ENCODE measurements around the gene ARID1B. TPM values are rescaled to one million over a fixed set of nuclear protein-coding genes. Genes with fewer than 3 reads are reported as not detected.

The ARID1B gene
- total and polyA plus RNA-seq, 9 of the 15 experiments (the other 6 are each of a cell fraction or from before 2014, with no cell fraction given) = 12.5 to 50.5 (median 25.8) TPM

DNA sequence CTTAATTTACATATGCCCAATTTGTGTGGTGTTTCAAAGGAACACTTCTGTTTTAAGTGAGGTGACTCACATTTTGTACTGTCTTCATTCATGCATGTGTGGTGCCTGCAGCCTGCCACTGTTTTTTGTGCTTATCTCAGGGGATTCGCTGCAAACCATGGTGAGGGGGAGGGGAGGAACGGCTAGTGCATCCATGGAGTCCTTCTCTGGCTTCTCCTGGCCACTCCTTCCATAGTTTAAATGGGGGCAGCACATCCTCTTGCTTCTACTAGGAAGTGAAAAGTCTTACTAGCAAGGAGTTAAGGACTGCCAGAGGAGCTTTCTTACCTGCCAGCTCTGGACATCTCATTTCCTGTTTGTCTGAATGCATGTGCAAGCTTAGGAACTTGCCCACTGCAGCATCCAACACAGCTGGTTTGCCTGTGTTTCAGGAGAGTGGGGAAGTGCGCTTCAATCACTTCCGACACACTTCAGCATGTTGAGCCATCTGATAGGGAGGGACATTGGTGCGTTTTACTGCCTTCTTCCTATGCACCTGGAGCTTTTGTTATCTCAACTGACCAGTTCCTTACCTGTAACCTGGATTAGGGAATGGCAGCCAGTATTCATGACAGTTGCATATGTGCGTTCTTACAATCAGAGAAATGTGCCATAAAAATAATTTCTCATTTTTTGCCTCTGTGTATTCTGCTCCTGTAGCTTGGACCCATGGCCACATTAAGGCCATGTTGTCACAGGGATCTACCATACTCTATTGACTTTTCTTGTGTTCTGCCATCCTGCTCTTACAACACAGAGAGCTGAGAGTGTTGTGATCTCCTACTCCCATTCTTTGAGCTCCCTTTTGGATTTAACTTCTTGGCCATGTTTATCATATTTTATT, 211.3 kb downstream of the ARID1B start (continued):
- TF ChIP-seq, protein P1, sequence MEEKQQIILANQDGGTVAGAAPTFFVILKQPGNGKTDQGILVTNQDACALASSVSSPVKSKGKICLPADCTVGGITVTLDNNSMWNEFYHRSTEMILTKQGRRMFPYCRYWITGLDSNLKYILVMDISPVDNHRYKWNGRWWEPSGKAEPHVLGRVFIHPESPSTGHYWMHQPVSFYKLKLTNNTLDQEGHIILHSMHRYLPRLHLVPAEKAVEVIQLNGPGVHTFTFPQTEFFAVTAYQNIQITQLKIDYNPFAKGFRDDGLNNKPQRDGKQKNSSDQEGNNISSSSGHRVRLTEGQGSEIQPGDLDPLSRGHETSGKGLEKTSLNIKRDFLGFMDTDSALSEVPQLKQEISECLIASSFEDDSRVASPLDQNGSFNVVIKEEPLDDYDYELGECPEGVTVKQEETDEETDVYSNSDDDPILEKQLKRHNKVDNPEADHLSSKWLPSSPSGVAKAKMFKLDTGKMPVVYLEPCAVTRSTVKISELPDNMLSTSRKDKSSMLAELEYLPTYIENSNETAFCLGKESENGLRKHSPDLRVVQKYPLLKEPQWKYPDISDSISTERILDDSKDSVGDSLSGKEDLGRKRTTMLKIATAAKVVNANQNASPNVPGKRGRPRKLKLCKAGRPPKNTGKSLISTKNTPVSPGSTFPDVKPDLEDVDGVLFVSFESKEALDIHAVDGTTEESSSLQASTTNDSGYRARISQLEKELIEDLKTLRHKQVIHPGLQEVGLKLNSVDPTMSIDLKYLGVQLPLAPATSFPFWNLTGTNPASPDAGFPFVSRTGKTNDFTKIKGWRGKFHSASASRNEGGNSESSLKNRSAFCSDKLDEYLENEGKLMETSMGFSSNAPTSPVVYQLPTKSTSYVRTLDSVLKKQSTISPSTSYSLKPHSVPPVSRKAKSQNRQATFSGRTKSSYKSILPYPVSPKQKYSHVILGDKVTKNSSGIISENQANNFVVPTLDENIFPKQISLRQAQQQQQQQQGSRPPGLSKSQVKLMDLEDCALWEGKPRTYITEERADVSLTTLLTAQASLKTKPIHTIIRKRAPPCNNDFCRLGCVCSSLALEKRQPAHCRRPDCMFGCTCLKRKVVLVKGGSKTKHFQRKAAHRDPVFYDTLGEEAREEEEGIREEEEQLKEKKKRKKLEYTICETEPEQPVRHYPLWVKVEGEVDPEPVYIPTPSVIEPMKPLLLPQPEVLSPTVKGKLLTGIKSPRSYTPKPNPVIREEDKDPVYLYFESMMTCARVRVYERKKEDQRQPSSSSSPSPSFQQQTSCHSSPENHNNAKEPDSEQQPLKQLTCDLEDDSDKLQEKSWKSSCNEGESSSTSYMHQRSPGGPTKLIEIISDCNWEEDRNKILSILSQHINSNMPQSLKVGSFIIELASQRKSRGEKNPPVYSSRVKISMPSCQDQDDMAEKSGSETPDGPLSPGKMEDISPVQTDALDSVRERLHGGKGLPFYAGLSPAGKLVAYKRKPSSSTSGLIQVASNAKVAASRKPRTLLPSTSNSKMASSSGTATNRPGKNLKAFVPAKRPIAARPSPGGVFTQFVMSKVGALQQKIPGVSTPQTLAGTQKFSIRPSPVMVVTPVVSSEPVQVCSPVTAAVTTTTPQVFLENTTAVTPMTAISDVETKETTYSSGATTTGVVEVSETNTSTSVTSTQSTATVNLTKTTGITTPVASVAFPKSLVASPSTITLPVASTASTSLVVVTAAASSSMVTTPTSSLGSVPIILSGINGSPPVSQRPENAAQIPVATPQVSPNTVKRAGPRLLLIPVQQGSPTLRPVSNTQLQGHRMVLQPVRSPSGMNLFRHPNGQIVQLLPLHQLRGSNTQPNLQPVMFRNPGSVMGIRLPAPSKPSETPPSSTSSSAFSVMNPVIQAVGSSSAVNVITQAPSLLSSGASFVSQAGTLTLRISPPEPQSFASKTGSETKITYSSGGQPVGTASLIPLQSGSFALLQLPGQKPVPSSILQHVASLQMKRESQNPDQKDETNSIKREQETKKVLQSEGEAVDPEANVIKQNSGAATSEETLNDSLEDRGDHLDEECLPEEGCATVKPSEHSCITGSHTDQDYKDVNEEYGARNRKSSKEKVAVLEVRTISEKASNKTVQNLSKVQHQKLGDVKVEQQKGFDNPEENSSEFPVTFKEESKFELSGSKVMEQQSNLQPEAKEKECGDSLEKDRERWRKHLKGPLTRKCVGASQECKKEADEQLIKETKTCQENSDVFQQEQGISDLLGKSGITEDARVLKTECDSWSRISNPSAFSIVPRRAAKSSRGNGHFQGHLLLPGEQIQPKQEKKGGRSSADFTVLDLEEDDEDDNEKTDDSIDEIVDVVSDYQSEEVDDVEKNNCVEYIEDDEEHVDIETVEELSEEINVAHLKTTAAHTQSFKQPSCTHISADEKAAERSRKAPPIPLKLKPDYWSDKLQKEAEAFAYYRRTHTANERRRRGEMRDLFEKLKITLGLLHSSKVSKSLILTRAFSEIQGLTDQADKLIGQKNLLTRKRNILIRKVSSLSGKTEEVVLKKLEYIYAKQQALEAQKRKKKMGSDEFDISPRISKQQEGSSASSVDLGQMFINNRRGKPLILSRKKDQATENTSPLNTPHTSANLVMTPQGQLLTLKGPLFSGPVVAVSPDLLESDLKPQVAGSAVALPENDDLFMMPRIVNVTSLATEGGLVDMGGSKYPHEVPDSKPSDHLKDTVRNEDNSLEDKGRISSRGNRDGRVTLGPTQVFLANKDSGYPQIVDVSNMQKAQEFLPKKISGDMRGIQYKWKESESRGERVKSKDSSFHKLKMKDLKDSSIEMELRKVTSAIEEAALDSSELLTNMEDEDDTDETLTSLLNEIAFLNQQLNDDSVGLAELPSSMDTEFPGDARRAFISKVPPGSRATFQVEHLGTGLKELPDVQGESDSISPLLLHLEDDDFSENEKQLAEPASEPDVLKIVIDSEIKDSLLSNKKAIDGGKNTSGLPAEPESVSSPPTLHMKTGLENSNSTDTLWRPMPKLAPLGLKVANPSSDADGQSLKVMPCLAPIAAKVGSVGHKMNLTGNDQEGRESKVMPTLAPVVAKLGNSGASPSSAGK (IDR thresholded peaks at IDR 0.05) = no peak
- peak; percentile 58; the same call in 1 of the 2 replicates for TF ChIP-seq HDAC2 (IDR thresholded peaks at IDR 0.05)
- no peak for TF ChIP-seq SNIP1 (IDR thresholded peaks at IDR 0.05; ENCODE audit: low read depth)
- TF ChIP-seq, protein P2, sequence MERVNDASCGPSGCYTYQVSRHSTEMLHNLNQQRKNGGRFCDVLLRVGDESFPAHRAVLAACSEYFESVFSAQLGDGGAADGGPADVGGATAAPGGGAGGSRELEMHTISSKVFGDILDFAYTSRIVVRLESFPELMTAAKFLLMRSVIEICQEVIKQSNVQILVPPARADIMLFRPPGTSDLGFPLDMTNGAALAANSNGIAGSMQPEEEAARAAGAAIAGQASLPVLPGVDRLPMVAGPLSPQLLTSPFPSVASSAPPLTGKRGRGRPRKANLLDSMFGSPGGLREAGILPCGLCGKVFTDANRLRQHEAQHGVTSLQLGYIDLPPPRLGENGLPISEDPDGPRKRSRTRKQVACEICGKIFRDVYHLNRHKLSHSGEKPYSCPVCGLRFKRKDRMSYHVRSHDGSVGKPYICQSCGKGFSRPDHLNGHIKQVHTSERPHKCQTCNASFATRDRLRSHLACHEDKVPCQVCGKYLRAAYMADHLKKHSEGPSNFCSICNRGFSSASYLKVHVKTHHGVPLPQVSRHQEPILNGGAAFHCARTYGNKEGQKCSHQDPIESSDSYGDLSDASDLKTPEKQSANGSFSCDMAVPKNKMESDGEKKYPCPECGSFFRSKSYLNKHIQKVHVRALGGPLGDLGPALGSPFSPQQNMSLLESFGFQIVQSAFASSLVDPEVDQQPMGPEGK (CRISPR knock-in tag; IDR thresholded peaks at IDR 0.05; ENCODE audit: borderline replicate concordance) = no peak
- TF ChIP-seq, protein P3, sequence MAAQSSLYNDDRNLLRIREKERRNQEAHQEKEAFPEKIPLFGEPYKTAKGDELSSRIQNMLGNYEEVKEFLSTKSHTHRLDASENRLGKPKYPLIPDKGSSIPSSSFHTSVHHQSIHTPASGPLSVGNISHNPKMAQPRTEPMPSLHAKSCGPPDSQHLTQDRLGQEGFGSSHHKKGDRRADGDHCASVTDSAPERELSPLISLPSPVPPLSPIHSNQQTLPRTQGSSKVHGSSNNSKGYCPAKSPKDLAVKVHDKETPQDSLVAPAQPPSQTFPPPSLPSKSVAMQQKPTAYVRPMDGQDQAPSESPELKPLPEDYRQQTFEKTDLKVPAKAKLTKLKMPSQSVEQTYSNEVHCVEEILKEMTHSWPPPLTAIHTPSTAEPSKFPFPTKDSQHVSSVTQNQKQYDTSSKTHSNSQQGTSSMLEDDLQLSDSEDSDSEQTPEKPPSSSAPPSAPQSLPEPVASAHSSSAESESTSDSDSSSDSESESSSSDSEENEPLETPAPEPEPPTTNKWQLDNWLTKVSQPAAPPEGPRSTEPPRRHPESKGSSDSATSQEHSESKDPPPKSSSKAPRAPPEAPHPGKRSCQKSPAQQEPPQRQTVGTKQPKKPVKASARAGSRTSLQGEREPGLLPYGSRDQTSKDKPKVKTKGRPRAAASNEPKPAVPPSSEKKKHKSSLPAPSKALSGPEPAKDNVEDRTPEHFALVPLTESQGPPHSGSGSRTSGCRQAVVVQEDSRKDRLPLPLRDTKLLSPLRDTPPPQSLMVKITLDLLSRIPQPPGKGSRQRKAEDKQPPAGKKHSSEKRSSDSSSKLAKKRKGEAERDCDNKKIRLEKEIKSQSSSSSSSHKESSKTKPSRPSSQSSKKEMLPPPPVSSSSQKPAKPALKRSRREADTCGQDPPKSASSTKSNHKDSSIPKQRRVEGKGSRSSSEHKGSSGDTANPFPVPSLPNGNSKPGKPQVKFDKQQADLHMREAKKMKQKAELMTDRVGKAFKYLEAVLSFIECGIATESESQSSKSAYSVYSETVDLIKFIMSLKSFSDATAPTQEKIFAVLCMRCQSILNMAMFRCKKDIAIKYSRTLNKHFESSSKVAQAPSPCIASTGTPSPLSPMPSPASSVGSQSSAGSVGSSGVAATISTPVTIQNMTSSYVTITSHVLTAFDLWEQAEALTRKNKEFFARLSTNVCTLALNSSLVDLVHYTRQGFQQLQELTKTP (IDR thresholded peaks at IDR 0.05; ENCODE audit: low read depth in 1 of 2, partially characterized antibody in 2 of 2) = no peak
- peak; percentile 81 for TF ChIP-seq SPI1 (IDR thresholded peaks at IDR 0.05; ENCODE audit: borderline replicate concordance, low read depth, low read length)
- no peak for TF ChIP-seq HDGF (IDR thresholded peaks at IDR 0.05)
- no peak for TF ChIP-seq SETDB1 (IDR thresholded peaks at IDR 0.05; ENCODE audit: low read length)
- no peak for TF ChIP-seq PHF20 (IDR thresholded peaks at IDR 0.05; ENCODE audit: partially characterized antibody)
